Glomerular visceral epithelial cell (primary cell): ENCODE results near the gene CLCN7.

Experiments
- DNase-seq: peaks from one replicate; pipeline ENCODE4 v3.0.0-alpha.2; 2016; ENCODE audit errors: extremely low spot score

CLCN7 gene

GRCh38 chr16:1474796-1475551, at the start of gene CLCN7:
Gene CLCN7, minus strand, starts transcription at chr16:1475028. Its CDS starts 54 bp downstream, at chr16:1474974.
- DNase-seq = peak; percentile 76

- no peak for DNase-seq
These were observed 49.5 kb upstream of the CLCN7 start for GRCh38 chr16:1524366-1524765.

- no peak for DNase-seq
These were observed 48.9 kb upstream of the CLCN7 start for GRCh38 chr16:1523581-1524245.

- DNase-seq = no peak
These were observed 45.6 kb upstream of the CLCN7 start for GRCh38 chr16:1520461-1520860.

- no peak for DNase-seq
These were observed 45.0 kb upstream of the CLCN7 start for GRCh38 chr16:1519831-1520230.

GRCh38 chr16:1518626-1519135, 43.9 kb upstream of the CLCN7 start:
- DNase-seq = no peak

GRCh38 chr16:1514507-1514906, 39.7 kb upstream of the CLCN7 start:
- no peak for DNase-seq

- DNase-seq = no peak
These were observed 37.9 kb upstream of the CLCN7 start for GRCh38 chr16:1512774-1513173.

GRCh38 chr16:1511662-1512569, 37.1 kb upstream of the CLCN7 start:
- no peak for DNase-seq

- no peak for DNase-seq
These were observed 36.1 kb upstream of the CLCN7 start for GRCh38 chr16:1510941-1511351.

- DNase-seq = no peak
These were observed 35.4 kb upstream of the CLCN7 start for GRCh38 chr16:1510272-1510671.

- DNase-seq = no peak
These were observed 34.7 kb upstream of the CLCN7 start for GRCh38 chr16:1509307-1510221.

GRCh38 chr16:1508494-1509187, 33.8 kb upstream of the CLCN7 start:
- DNase-seq = no peak

GRCh38 chr16:1506494-1507213, 31.8 kb upstream of the CLCN7 start:
- no peak for DNase-seq

- DNase-seq = no peak
These were observed 31.1 kb upstream of the CLCN7 start for GRCh38 chr16:1505912-1506311.

- no peak for DNase-seq
These were observed 30.4 kb upstream of the CLCN7 start for GRCh38 chr16:1505073-1505844.

- DNase-seq = no peak
These were observed 28.5 kb upstream of the CLCN7 start for GRCh38 chr16:1503110-1503955.
